HG03025 (cell line): ENCODE data around the gene ZNF70.
A peak's percentile ranks its signal among the peaks of the same experiment; 100 is the strongest.

Source experiments
- ATAC-seq: cut with Tn5 transposase; IDR thresholded peaks from one replicate; pipeline ENCODE4 v1.9.1; 2021; ENCODE audit warnings: mild to moderate bottlenecking, moderate library complexity; ENCODE audit not compliant: unreplicated experiment, low FRiP score

The ZNF70 gene

DNA sequence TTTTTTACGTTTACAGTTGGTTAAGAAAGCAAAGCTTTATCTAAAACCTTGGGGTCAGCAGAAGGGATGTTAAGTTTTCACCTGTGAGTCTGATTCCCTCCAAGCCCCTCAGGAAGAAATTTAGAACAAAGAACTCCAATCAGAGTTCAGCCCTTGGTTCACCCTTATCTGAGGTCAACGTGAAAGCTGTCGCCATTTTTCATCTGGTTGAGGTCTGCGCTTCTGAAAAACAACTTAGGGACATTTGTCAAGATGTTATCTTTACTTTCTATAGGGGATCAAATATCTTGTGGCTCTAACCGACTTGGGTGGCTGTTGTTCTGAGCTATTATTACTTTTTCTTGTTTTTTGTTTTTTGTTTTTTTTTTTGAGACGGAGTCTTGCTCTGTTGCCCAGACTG is 30.1 kb downstream of the ZNF70 start:
- ATAC-seq: no peak

DNA sequence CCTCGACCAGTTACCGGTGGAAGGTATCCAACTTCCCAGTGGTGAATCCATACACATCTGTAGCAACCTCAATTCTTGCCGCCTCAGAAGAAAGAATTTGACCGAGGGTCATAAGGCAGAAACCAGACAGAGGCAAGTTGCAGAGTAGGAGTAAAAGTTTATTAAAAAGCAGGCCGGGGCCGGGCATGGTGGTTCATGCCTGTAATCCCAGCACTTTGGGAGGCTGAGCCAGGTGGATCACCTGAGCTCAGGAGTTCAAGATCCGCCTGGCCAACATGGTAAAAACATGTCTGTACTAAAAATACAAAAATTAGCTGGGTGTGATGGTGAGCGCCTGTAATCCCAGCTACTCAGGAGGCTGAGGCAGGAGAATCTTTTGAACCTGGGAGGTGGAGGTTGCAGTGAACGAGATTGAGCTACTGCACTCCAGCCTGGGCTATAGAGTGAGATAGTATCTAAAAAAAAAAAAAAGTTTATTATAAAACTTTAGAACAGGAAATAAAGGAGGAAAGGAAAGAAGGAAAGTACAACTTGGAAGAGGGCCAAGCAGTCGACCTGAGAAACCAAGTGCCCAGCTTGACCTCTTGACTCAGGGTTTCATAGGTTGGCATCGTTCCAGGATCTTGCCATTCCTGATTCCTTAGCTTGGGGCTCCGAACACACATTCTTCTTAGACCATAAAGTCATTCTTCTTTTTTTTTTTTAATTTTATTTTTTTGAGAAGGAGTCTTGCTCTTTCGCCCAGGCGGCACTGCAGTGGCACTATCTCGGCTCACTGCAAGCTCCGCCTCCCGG is 32.3 kb downstream of the ZNF70 start:
- ATAC-seq: no peak

DNA sequence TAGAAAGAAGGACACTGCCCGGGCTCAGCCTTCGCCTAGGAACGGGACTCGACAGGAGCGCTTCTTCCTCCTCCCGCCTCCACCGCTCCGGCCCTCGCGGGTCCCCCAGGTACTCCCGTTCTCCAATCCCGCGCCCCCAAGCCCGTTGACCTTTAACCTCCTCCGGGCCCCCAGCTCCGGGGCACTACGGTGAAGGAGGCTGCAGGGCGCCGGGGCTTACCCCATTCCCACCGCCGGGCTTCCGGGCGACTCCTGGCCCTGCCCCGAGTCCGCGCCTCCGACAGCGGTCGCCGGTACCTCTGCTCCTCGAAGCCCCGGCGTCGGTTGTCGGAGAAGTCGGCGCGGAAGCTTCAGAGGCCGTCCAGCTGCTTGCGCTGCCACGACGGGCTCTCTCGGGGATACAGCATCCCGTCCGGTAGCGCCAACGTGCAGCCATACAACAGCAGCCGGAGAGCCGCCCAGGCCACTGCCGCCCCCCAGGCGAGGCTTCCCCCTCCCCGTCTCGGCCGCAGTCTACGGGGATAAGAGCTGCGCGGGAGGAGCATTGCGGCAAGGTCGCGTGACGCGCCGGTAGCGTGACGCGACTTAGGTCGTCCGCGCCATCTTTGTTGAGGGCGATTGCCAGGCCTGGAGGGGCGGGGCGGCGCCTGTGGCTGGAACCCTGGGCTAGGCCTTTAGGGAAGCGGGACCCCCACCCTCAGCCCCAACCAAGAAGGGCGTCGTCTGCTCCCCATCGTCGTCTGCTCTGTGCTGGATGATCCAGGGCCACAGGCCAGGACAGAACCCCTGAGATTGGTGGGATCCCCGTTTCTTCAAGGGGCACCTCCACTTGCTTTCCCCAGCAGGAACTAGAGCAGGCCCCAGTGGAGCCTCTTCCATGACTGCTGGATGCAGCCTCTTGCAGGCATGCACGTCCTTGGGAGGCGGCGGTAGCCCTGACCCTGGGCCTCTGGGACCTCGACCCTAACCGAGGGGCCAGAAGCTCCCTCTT is 33.8 kb downstream of the ZNF70 start:
- ATAC-seq: no peak

DNA sequence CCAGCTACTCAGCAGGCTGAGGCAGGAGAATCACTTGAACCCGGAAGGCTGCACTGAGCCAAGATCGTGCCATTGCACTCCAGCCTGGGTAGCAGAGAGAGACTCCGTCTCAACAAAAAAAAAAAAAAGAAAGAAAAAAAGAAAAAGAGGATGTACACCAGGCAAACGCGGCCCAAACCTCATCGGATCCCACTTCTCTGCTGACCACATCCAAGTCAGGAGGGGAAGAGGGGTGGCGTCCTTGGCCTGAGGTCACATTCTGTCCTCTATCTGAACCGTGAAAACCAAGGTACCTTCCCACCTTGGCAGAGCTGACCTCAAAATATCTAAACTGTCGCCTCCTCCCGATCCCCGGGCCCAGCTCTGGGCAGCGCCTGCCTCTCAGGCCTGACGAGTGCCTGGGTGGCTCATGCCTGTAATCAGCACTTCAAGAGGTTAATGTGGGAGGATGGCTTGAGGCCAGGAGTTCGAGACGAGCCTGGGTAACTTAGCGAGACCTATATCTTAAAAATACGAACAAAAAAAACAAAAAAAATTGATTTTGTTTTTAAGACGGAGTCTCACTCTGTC is 35.0 kb downstream of the ZNF70 start:
- ATAC-seq: no peak

DNA sequence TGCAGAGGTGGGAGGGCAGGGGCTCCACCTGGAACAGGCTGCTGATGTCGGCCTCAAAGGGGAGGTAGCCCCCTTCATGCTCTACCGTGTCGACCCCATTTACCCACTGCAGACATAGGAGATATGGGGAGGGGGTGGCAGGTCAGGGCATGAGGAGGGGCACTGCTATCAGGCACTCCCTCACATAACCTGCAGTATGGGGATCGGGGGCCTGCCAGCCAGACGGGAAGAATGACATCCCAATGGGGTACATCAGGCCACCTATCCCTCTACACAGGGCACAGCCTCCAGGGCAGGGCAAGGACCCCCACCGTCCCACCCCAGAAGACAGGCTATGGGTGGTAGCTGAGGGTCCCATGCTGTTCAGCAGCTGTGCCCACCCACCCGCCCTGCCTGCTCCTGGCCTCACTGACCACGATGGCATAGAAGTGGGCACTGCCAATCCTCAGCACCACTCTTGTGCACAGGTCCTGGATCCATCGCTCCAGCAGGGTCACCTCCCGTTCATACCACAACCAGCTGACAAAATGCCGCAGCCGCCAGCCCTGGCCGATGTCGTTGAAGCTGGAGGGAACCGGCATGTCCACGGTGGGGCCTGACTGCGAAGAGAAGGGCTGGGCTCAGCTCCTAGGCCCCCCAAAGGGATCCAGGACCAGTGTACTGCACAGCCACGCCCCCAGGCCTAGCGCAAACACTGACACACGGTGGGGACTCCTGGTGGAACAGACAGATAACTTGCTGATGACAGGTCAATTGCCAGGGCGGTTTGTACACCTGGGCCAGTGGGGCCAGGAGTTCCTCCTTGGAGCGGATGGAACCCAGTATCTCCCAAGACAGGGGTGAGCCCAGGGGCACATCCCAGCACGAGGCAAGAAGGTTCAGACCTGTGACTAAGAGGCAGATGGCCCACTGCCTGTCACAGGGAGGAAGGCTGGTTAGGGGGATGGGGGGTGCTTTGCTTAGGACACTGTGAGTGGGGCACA is 36.0 kb downstream of the ZNF70 start:
- ATAC-seq: no peak

DNA sequence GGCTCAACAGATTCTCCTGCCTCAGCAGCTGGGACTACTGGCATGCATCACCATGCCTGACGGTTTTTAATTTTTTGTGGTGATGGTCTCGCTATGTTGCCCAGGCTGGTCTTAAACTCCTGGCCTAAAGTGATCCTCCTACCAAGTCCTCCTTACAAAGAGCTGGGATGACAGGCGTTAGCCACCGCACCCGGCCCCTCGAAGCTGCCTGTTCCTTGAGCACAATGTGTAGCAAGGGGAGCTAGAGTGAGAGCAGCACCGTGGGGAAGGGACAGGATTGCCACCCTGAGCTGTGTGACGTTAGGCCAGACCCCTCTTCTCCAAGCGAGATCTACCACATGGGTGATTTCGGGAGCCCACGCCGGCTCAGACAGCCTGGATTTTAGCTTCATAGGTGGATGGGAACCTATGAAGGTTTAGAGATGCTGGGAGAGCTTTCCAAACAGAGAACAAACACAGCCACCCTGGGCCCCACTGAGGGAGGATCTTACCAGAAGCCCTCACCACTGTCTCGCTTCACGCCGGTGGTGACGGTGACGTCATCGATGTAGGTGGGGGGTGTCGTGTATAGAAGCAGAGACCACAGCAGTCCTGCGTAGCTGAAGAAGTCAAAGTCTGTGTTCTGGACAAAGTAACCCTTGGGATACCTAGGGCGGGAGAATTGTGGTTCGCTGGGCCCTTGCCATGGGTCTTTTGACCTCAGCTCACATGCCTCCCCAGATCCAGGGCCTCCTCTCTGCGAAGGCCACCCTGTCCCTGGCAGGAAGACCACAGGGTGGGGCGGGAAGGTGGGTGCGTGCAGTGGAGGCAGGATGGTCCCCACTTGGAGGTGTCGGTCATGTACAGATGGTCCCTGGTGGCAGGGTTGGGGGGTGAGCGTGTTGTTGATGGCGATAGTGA is 37.0 kb downstream of the ZNF70 start:
- ATAC-seq: no peak

DNA sequence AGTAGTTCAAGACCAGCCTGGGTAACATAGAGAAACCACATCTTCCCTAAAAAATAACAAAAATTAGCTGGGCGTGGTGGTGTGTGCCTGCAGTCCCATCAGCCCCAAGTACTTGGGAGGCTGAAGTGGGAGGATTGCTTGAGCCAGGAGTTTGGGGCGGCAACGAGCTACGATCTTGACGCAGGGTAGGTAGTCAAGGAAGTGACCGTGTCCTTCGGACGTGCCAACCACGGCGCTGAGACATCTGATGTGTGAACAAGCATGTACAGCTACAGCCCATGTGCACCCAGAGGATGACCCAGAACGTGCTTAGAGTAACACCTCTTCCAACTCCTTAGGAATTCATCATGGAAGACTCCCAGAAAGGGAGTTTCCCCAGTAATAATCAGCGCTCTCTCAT is 38.7 kb downstream of the ZNF70 start:
- no peak for ATAC-seq

DNA sequence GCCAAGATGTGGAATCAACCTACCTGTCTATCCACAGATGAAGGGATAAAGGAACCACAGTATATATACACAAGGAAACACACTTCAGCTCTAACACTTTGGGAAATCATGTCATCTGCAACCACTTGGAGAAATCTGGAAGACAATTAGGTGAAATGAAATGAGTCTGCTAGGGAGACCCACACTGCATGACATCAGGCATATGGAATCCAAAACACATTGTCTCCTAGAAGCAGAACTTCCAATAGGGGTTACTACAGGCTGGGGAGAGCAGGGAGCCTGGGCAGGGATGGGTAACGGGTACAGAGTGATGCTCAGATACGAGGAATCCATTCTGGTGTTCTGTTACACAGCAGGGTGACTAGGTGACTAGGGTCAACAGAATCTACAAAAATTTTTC is 41.8 kb downstream of the ZNF70 start:
- ATAC-seq: no peak

DNA sequence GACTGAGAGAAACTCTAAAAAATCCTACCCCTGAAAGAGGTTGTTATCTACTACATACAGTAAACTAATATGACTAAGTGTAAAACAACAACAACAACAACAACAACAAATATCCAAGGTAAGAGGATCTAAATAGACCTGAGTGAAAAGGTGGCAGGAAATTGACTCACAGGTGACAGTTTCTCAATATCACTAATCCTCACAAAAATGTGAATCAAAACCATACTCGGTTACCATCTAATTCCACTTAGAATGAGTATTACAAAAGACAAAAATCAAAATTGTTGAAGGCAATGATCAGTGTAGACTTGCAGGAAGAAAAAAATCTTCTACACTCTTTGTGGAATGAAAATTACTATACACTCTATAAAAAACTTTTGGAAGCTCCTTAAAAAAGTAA is 42.6 kb downstream of the ZNF70 start:
- ATAC-seq: no peak

DNA sequence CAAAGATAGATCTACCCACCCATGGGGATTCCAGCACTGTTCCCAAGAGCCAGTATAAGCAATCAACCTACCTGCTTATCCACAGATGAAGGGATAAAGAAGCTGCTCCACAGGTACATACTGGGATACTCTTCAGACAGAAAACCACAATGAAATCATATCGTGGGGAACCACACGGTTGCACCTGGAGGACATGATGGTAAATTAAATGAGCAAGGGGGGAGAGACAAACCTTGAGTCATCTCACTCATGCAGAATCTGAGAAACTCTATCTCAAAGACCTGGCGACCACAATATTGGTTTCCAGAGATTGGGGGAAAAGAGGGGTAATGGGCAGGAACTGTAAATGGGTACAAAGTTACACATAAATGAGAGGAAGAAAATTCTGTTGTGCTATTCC is 45.6 kb downstream of the ZNF70 start:
- no peak for ATAC-seq

DNA sequence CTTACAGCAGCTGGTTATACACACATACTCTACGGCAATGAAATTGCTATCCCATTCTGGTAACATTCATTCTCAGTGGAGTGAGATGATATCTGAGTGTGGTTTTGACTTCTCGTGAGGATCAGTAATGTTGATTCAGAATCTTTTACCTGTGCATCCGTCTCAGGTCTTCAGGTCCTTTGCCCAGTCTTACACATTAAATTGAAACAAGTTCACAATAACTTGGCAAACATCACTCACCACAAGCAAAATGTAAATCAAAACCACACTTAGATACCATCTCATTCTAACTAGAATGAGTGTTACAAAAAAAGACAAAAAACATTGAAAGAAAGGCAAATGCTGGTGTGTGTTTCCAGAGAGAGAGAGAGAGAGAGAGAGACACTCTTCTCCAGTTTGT is 46.1 kb downstream of the ZNF70 start:
- ATAC-seq: no peak

DNA sequence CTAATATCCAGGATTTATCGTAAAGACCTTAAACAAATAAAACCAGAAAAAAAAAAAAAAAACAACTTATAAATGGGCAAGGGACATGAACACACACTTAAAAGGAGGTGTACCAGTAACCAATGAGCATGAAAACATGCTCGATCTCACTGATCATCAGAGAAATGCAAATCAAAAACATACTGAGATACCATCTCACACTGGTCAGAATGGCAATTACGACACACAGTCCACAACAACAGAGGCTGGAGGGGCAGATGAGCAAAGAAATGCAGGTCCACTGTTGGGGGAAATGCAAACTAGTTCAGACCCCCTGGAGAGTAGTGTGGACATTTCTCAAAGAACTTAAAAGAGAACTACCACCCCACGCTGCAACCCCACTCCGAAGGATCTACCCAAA is 46.9 kb downstream of the ZNF70 start:
- no peak for ATAC-seq

DNA sequence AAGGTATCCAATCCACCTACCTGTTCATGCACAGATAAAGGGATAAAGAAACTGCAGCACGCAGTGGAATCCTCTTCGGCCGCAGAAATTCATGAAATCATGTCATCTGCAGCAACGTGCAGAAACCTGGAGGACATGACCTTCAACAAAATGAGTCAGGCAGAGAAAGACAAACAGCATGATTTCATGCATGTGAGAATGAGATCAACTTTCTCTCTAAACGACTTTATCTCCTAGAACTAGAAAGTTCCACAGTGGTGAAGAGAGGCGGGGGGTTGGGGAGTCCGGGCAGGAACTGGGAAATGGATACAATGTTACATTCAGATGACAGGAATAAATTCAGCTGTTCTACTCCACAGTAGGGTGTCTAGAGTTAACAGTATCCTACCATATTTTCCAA is 50.2 kb downstream of the ZNF70 start:
- no peak for ATAC-seq

DNA sequence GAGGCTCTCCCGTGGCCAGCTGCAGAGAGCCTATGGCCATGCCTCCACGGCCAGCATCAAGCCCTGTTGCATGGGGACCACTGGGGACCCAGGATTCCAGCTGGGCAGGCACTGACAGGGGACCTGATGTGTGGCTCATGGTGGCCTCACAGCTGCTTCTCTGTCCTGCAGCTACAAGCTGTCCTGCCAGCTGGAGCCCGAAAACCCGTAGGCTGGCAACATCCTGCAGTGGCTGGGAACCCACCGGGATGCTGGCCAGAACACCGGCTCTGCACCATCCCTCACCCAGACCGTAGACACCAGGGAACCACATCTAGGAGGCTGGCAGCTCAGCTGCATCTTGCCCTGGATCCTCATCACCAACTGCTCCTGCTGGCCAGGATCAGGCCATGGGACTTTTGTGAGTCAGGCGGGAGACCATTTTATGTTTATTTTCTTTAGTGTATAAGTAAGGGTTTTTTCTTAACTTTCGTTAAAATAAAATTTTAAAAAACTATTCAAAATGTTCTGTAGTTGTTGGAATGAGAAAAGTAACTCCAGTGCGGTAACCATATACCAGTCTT is 52.2 kb downstream of the ZNF70 start:
- ATAC-seq: no peak

DNA sequence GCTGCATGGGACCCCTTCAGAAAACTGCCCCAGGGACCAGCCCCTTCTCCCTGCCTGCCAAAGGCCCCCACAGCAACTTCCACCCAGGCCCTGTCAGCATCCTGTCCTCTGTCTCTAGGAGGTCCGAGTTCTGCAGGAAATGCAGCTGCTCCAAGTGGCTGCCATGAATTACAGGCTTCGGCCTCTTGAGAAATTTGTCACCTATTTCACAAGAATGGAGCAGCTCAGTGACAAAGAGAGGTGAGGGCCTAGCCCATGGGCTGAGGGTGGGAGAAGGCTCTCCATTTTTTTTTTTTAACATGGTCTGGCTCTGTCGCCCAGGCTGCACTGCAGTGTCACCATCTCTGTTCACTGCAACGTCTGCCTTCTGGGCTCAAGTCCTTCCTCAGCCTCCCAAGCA is 52.8 kb downstream of the ZNF70 start:
- no peak for ATAC-seq

DNA sequence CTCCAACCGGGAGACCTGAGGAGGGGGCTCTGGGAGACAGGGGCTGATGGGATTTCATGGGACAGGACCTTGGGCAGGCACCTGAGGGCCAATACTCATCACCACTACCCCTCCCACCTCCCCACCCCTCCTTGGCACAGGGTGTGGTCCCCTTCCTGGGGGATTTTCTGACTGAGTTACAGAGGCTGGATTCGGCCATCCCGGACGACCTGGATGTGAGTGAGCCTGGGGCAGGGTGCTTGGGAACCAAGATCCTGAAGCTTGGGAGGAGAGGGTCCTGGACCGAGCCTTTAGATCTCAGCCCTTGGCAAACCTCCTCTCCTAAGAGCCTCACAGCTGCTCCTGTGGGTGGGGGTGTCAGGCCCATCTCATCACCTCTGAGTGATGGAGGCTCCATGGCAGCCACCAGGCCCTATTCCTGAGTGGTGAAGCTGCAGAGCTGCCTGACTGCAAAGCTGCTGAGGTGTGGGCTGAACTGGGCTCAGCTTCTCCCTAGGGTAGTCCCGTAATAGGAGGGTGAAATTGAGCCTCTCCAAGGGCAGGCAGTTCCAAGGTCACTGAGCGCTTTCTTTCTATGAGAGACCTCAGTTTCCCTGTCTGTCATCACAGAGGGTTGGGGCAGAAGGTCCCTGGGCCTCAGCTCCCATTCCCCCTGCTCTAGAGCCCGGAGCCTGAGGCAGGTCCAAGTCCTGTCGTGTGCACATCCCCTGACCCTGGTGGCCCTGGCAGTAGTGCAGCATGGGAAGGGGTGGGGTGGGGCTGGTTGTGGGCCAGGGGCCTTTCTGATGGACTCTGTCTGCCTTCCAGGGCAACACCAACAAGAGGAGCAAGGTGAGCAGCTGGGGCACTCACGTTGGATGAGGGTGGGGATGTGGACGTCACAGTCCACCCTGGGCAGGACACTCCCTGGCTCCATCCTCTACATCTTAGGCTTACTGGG is 53.6 kb downstream of the ZNF70 start:
- no peak for ATAC-seq

DNA sequence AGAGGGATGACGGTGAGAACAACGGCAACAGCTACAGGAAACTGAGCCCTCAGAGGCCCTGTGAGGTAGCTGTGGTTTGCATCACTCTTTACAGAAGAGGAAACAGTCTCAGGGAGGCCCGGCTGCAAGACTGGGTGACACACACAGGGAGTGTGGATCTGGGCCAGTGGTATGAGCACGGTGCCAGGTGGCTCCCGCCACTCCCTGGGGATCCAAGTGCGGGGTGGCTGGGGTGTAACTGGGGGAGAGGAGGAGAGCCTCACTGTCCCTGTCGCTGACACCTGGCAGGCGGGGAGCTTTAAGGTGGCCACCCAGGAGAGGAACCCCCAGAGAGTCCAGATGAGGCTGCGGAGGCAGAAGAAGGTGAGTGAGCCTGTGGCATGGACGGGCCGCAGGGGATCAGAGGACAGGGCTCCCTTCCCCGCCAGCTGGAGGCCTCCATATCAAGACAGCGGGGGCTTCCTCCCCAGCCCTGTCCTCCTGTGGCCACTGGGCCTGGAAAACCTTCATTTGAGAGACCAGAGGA is 54.5 kb downstream of the ZNF70 start:
- peak; percentile 78 for ATAC-seq
